ENCODE data around the gene CFAP157.

Gene CFAP157

DNA sequence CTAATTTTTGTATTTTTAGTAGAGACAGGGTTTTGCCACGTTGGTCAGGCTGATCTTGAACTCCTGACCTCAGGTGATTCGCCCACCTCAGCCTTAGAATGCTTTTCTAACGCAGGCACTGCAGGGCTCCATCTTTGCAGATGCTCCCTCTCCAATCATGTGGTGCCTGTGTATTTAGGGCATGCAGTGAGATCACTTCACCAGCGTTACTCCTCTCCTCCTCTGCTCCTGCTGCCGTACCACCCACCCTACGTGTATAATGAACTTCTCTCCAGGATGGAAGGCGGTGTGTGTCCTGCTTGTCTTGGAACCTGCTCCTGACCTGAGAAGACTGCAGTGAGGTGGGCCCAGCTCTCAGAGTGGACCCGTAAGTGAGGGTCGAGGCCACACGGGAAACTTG lies 13.6 kb upstream of the CFAP157 start:
- DNase-seq = no peak

DNA sequence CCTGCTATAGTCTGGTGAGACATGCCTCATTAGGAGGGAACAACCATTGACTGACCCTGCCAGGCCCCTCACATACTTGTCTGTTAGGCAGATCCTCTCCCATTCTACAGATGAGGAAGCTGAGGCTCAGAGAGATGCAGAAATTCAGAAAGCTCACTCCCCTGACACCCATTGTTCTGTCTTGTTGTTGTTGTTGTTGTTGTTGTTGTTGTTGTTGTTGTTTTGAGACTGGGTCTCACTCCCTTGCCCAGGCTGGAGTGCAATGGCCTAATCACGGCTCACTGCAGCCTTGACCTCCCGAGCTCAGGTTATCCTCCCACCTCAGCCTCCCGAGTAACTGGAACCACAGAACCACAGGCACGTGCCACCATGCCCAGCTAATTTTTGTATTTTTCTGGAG lies 13.1 kb upstream of the CFAP157 start:
- no peak for DNase-seq

DNA sequence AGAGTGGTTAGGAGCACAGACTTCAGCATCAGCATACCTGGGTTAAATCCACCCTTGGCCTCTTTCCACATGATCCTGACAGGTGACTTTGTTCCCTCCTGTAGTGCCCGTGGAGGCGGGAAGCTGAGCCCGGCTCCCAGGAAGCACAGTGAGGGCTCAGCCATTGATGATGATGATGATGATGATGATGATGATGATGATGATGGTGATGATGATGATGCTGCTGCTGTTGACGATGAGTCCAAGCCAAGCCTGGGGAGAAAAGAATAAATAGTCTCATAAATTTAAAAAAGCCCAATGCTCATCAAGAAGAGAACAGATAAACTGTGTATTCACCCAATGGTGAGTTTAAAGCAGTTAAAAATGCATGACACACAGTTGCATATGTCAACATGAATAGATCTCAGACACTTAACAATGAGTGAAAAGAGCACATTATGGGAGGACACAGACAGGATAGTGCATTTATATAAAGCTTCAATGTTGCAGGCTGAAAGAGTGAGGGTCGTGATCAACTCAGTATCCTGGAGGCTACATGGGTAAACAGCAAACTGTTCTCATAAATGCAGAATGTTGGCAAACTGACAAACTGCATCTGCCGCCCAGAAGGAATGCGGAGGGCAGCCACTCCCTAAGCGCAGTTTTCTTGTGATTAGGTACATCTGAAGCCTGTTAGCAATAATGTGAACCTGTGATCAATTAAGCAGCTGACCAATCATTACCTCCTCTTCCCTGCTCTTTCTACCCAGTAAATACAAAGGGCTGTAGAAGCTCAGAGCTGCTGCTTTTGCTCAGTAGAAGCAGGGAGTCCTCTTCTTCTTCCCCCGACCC lies 11.7 kb upstream of the CFAP157 start:
- DNase-seq = no peak

DNA sequence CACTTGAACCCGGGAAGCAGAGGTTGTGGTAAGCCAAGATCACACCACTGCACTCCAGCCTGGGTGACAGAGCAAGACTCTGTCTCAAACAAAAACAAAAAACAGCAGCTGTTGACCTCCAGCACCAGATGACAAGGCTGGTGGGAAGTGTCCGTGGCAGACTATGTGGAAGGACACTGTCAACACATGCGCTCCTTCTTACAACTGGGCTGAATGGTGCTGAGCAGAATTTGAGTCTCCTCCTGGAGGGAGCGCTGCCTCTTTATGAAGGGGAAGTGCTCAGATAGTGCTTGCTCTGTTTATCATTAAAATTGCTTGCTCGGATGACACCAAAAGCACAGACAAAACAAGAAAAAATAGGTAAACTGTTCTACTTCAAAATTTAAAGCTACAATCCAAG lies 9.2 kb upstream of the CFAP157 start:
- DNase-seq = no peak

DNA sequence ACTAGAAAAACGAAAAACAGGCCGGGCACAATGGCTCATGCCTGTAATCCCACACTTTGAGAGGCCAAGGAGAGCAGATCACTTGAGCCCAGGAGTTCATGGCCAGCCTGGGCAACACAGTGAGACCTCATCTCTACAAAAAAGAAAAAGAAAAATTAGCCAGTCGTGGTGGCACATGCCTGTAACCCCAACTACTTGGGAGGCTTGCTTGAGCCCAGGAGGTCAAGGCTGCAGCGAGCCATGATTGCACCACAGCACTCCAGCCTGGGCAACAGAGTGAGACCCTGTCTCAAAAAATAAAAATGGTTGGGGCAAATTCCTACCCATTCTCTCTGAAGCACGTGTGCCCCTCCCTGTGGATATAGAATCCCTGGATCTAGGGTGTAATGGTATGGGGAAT lies 8.4 kb upstream of the CFAP157 start:
- DNase-seq = no peak

DNA sequence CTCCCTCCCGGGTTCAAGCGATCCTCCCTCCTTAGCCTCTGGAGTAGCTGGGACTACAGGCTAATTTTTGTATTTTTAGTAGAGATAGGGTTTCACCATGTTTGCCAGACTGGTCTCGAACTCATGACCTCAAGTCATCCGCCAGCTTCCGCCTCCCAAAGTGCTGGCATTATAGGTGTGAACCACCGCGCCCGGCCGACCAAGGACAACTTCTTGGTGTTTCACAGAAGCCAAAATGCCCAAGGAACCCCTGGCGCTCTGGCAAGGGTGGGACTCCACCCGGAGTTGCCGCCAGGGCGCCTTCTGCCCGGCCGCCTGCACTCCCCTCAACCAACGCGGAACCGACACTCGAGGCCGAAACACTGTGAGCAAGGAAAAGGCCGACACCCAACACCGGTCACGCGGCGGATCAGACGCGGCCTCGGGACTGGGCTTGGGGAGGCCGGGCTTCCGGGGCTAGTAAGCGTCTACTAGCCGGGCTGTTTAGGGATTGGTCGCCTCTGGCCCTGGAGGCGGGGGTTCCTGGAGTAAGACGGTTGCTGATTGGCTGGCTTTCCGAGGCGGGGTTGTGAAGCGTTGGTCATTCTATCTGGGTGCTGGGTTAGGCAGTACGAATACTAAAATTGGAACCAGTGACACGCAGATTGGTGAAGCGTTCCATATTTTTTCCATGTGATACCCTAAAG lies 7.7 kb upstream of the CFAP157 start:
- DNase-seq = peak; percentile 84

DNA sequence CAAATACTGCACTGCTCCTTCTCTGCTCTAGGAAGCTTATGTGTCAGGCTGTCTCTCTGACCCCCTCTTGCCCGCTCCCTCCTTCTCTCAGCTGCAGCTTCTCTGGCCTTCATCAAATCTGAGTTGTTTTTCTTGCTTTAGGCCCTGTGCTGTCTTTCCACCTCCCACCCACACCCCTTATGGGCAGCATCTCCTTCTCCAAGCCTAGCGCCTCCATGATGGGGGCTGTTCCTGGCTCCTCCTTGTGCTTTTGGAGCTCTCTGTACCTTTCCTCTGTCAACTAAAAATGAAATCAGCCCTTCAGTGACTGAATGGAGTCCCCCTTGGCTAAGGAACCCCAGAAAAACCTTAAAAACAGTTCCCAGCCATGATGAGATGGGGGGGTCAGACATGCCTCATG lies 6.6 kb upstream of the CFAP157 start:
- no peak for DNase-seq

DNA sequence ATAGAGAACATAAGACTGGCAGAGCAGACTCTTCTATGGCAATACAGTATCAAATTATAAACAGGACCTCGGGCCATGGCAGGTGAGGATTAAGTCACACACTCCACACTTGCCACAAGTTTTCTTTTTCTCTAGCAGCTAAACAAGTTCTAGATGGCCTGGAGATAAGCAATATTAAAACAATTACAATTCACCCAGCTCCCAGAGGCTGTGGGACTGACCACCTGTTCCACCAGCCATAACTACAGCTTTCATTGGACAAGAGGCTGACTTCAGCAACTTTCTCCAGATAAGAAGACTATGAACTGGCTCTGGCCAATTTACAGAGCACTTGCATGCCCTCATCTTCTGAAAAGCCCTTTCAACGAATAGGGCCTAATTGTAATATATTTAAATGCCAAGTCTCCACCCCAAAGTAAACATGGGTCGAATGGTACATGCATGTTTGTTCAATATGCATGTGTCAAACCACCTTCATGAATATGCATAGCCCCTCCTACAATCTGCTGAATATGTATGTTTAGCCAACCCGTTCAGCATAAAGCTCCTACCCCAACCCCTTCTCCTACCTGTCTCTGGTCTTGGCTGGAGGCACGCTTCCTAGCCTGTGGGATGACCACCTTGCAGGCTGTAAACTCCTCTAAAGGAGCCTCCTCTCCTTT lies 6.1 kb upstream of the CFAP157 start:
- no peak for DNase-seq

DNA sequence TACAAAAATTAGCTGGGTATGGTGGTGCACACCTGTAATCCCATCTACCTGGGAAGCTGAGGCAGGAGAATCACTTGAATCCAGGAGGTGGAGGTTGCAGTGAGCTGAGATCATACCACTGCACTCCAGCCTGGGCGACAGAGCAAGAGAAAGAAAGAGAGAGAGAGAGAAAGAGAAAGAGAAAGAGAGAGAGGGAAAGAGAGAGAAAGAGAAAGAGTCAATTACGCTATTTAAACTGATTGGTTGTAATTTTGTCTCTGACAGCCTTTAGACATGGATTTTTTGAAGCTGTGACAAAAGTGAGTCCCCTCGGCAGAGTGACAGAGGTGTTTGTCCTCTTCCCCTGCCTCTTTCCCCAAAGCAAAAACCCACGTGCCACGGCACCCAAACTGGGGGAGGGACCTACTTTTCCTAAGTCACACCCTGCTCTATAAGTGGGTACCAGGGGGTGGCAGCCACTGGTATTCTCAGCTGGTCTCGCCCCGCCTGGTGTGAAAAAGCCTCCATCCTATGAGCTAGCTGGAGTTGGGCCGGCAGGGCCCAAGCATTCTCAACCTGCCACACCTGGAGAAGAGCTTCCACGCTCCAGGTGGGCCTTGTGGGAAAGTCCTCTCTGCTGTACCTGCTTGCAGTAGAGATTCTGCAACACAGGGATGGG lies 3.4 kb upstream of the CFAP157 start:
- DNase-seq = no peak

DNA sequence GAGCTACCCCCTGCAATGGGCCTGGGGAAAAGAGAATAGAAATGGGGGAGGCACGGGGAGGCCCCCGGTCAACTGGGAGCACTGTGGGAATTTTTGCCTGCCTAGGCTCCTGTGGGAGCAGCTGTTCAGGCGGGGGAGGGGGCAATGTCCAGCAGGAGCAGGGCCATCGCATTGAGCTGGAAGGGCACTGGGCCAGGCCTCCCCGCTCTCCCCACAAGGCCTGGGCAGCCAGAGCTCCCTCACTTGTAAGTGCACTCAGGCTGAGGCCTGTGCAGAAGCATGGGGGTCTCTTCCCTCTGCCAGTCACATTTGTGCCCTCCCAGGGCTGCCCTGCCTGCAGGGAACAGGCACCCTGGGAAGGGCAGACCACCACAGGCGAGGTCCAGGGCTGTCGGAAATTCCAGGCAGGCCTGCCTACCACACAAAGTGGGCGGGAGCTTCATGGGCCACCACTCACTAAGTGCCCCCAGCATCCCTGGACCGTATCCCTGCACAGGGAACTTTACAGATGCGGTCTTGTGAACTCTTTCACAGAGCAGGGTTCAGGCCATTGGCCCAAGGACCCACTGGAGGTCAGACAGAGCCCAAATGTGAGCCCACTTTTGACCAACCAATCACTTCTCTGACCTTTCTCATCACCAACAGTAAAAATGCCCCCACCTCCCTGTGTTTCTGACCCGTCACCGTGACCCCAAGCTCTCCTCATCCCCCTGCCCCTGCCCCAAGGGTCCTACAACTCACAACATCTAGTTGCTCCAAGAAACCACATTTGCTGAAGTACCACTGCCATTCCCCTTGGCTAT lies 1.0 kb upstream of the CFAP157 start:
- DNase-seq = no peak

DNA sequence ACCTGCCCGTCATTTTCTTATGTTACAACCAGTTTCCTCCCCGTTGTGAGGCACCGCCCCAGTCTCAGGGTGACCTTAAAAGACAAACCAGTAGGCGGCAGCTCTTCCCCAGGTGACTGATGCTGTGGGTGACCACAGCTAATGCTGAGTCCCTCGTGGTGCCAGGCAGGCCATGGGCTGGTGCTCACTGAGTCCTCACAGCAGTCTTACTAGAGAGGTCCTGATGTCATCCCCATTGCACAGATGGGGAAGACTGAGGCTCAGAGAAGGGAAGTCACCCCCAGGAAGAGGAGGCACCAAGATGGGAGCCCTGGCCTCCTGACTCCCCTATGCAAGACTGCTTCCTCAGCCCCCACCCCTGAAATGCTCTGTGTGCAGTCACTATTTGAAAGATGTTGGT lies 978 bp downstream of the CFAP157 start:
- no peak for DNase-seq

DNA sequence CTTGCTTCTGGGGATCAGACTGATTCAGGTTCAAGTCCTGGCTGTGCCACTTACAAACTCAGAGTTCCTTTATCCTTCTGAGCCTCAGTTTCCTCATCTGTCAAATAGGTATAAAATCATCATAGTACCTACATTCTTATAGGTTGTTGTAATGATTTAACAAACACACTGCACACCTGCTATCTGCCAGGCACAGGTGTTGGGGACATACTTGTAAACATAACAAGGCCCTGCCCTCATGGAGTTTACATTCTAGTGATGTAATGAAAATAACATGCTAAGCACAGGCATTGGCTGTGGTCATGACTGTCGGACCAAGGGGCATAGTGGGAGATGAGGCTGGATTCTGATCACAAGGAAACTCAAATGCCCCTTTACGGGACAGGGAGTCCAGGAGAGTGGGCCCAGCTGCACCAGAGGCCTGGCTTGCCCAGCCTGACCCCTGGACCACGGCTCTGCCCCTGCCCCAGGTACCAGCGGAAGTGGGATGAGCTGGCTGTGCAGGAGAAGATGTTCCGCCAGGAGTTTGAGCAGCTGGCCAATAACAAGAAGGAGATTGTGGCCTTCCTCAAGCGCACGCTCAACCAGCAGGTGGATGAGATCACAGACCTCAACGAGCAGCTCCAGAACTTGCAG lies 2.3 kb downstream of the CFAP157 start:
- no peak for DNase-seq

DNA sequence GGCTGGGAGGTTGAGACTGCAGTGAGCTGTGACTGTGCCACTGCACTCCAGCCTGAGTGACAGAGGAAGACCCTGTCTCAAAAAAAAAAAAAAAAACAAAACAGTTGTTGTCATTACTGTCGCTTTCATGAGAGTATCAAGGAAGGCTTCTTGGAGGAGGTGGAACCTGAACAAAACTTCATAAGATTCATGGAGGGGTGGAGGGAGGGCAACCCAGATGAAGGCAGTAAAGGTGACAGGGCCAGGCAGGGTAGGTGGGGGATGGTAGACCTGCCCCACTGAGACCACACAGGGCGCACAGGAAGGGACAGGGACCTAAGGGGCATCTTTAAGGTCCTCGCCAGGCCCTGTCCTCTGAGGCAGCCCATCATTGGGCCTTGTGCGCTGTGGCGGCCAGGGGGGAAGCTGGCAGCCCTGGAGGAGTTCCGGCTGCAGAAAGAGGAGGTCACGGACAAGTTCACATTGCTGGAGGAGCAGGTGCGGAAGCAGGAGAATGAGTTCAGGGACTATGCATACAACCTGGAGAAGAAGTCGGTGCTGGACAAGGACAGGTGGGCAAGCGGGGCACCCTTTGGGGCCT lies 3.5 kb downstream of the CFAP157 start:
- no peak for DNase-seq

DNA sequence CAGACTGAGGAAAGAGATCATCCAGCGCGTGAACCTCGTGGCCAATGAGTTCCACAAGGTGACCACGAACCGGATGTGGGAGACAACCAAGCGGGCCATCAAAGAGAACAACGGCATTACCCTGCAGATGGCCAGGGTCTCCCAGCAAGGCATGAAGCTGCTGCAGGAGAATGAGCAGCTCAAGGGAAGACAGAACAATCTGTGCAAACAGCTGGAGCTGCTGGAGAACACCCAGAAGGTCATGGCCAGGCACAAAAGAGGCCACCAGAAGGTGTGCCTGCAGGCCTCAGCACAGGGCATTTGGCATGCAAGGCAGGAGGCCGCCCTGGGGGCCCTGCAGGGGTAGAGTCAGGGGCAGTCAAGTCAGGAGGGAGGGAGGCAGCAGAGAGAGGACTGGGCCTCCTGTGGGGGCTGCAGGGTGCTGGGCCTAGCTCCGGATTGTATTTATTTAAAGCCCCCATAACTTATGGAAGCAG lies 4.5 kb downstream of the CFAP157 start:
- DNase-seq = no peak

DNA sequence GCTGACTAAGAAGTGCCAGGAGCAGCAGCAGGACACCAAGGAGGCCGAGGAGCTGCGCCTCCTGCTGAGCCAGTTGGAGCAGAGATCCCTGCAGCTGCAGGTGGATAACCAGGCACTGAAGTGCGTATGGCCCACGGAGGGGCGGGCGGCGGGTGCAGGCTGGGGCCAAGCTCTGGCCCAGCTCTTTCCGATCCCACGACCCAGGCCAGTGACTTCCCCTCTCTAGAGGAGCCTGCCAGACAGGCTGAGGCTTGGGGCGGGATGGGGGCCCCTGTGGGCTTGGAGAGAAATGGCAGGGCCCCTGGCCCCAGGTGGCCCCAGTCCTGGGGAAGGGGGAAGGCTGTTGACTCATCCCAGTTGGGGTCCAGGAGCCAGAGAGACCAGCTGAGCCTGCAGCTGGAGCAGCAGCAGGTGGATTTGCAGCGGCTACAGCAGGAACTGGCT lies 5.1 kb downstream of the CFAP157 start:
- DNase-seq = no peak

DNA sequence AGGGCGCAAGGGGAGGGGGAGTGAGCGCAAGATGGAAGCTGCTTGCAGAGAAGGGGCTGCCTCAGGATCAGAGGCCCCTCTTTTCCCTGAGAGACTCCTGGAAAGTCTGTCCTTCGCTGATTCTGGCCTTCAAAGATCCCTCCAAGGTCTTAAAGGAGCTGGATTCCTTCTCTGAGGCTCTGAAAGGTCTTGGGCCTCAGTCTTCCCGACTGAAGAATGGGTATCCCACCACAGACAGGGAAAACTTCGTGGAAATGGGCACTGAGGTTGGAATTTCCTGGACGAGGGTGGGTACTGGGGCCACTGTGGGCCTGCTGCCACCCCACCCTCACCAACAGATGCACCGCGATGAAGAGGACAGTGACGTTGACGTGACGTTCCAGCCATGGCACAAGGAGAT lies 5.6 kb downstream of the CFAP157 start:
- no peak for DNase-seq

DNA sequence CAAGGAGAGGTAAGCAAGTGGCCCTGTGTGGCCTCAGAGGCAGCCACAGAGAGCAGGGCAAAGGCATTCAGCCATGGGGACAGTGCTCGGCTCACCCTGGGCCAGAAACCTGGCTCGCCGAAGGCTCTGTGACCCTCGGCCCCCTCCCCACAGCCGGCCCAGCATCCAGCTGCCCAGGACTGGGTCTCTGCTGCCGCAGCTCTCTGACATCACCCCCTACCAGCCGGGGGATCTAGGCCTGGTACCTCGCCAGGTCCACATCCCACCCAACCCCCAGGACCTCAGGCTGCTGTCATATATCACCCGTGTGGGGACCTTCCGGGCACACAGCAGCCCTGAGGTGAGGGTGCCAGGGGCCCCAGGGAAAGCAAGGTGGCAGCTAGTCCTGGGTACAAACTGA lies 6.1 kb downstream of the CFAP157 start:
- no peak for DNase-seq

DNA sequence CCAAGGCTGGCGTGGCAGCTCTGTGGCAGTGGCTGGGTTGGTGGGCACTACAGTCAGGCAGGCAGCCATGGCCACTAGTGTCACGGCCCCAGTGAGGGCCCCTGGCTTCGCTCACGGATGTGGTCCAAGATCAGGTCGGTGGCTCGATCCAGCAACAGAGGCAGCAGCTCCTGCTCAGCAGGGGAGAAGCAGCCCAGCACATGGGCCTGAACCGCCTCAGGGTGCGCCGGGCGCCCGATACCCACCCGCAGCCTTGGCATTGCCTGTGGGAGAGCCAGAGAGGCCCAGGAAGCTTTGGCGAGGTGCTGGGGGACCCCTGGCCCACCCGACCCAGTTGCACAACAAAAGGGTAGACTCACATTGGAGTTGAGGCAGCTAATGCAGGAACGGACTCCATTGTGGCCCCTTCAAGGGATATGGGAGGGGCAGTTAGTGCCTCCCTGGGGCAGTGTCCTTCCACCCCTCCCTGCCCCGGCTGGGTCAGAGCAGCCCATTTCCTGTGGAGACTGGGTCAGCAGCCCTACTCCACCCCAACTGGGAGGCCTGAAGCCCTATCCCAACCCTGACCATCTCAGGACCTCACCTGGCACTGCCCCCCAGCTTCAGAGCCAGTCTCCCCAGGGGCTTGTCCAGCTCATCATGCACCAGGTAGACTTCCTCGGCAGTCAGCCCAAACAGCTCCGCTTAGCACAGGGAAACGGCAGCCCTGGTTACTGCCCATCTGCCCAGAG lies 7.4 kb downstream of the CFAP157 start:
- no peak for DNase-seq

DNA sequence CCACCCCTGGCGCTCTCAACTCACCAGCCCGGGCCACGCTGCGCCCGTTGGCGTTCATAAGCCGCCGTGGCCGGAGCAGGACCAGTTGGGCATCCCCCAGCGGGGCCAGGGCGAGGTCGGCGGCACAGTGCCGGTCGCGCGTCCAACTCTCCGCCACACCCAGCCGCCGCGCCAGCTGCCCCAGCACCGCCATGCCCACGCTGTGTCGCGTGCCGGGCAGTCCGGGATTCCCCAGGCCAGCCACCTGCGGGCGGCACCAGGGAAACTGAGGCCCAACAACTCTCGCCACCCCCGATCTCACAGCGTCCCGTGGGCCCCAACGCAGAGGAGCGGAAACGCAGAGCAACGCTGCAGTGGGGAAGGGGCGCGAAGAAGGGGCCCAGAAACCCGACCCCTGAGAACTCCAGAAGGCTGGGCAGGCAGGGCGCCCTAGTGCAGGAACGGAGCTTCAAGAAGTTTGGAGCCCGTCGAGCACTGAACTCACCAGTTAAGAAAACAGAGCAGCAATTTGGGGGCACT lies 8.2 kb downstream of the CFAP157 start:
- DNase-seq = no peak

All from right kidney (tissue), 1 donor.